Retina (tissue), 1 donor: ENCODE results near the gene KRTAP4-1.
"Not testable (repeated sequence)": the region's sequence is repeated elsewhere in the genome, so short reads cannot be mapped to it uniquely, and the experiment has no call there.

Experiments
- DNase-seq: peaks from one replicate; pipeline ENCODE4 v3.0.0-alpha.2; 2016

KRTAP4-1 gene

GRCh38 chr17:41184480-41184961 is at the start of gene KRTAP4-1:
Gene KRTAP4-1 (minus strand): TSS chr17:41184911. CDS start chr17:41184854, 57 bp downstream.
- no peak for DNase-seq

- DNase-seq, result not testable (repeated sequence)
Observed at GRCh38 chr17:41232399-41233105, 47.8 kb upstream of the KRTAP4-1 start, which contains the start of gene KRTAP9-3. Gene KRTAP9-3 (plus strand): TSS chr17:41232449. CDS start chr17:41232502, 53 bp downstream.

GRCh38 chr17:41231731-41232130 is 47.0 kb upstream of the KRTAP4-1 start:
- DNase-seq, result no peak

DNA sequence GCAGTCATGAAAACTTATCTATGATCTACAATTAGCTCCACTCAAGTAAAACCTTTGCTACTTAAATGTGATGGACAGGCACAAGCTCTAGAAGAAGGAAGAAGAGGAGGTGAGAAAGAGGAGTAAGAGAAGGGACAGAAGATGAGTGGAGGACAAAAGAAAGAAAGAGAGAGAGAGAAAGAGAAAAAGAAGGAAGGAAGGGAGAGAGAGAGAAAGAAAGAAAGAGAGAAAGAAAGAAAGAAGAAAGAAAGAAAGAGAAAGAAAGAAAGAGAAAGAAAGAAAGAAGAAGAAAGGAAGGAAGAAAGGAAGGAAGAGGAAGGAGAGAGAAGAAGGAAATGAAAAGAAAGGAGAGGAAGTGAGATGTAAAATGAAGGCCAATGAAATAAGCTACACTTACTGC is 45.4 kb upstream of the KRTAP4-1 start:
- no peak for DNase-seq

DNA sequence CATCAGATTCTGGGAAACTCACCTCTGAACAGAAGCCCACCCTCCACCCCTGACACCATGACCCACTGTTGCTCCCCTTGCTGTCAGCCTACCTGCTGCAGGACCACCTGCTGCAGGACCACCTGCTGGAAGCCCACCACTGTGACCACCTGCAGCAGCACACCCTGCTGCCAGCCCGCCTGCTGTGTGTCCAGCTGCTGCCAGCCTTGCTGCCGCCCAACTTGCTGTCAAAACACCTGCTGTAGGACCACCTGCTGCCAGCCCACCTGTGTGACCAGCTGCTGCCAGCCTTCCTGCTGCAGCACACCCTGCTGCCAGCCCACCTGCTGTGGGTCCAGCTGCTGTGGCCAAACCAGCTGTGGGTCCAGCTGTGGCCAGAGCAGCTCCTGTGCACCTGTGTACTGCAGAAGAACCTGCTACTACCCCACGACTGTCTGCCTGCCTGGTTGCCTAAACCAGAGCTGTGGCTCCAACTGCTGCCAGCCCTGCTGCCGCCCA is 41.9 kb upstream of the KRTAP4-1 start, which contains the start of gene KRTAP9-2:
Gene KRTAP9-2, plus strand, starts transcription at position 51 of the 498 bp plus-strand sequence. Its CDS starts 7 bp downstream, at position 58.
- DNase-seq, result not testable (repeated sequence)

GRCh38 chr17:41226051-41226450 is 41.3 kb upstream of the KRTAP4-1 start:
- no peak for DNase-seq

DNA sequence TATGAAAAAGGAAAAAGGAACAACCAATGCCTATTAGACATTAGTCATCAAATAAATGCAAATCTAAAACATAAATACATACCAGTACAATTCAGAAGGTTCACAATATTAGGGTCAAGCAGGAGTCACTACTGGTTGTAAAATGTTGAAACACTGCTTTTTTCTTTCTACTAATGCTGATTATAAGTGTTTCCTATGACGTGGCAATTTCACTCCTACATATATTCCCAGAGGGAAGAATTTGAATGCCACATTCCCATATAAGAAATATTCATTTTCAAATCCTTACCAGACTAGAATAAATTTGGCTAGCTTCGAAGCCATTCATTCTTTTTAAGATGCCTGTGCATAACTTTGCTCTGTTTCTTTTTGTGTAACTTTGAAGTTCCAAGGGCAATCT is 39.1 kb upstream of the KRTAP4-1 start:
- no peak for DNase-seq

GRCh38 chr17:41215681-41216080 is 31.0 kb upstream of the KRTAP4-1 start:
- DNase-seq, result no peak

DNA sequence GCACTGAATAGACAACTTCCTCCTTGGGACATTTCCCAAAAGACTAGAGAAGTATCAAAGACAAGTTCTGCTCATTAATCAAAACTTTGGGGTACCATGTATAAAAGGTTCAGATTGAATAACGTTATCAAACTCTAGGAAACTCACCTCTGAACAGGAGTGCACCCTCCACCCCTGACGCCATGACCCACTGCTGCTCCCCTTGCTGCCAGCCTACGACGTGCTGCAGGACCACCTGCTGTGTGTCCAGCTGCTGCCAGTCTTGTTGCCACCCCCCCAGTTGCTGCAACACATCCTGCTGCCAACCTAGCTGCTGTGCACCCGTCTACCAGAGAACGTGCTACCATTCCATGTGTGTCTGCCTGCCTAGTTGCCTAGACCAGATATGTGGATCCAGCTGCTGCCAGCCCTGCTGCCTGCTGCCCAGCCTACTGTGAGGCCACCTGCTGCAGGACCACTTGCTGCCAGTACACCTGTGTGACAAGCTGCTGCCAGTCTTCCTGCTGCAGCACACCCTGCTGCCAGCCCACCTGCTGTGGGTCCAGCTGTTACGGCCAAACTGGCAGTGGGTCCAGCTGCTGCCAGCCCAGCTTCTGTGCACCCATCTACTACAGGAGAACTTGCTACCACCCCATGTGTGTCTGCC is 27.9 kb upstream of the KRTAP4-1 start:
- DNase-seq, result no peak

GRCh38 chr17:41211845-41212466 is 27.2 kb upstream of the KRTAP4-1 start:
- DNase-seq, result no peak

DNA sequence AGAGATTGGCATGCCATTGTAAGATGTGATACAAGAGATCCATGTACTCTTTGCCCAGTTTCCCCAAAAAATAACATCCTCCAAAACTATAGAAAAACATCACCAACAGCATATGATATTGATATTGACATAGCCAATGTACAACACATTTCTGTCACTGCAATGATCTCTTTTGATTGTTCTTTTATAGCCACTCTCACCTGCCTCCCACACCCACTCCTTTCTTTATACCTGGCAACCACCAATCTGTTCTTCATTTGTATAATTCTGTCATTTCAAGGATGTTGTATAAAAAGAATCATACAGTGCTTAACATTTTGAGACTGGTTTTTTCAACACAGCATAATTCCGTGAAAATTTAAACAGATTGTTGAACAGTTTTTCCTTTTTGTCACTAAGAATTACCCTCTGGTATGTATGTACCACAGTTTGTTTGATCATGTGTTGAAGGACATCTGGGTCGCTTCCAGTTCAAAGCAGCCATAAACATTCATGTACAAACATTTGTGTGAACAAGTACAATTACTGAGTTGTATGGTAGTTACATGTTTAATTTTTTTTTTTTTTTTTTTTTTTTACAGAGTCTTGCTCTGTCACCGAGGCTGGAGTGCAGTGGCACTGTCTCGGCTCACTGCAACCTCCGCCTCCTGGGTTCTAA is 14.8 kb upstream of the KRTAP4-1 start:
- no peak for DNase-seq

GRCh38 chr17:41196068-41196467 is 11.4 kb upstream of the KRTAP4-1 start:
- no peak for DNase-seq

- no peak for DNase-seq
Observed at GRCh38 chr17:41190328-41190727, 5.6 kb upstream of the KRTAP4-1 start.

DNA sequence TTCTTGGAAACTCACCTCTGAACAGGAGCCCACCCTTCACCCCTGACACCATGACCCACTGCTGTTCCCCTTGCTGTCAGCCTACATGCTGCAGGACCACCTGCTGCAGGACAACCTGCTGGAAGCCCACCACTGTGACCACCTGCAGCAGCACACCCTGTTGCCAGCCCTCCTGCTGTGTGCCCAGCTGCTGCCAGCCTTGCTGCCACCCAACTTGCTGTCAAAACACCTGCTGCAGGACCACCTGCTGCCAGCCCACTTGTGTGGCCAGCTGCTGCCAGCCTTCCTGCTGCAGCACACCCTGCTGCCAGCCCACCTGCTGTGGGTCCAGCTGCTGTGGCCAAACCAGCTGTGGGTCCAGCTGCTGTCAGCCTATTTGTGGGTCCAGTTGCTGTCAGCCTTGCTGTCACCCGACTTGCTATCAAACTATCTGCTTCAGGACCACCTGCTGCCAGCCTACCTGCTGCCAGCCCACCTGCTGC is 5.2 kb upstream of the KRTAP4-1 start, which contains the start of gene KRTAP9-1:
Gene KRTAP9-1, plus strand, starts transcription at position 51 of the 482 bp plus-strand sequence. Its CDS starts 0 bp downstream, at position 51.
- DNase-seq, result not testable (repeated sequence)

- DNase-seq, result no peak
Observed at GRCh38 chr17:41186872-41187271, 2.2 kb upstream of the KRTAP4-1 start.

- no peak for DNase-seq
Observed at GRCh38 chr17:41185001-41185400, 290 bp upstream of the KRTAP4-1 start.

- DNase-seq, result no peak
Observed at GRCh38 chr17:41178843-41179616, 5.7 kb downstream of the KRTAP4-1 start.

DNA sequence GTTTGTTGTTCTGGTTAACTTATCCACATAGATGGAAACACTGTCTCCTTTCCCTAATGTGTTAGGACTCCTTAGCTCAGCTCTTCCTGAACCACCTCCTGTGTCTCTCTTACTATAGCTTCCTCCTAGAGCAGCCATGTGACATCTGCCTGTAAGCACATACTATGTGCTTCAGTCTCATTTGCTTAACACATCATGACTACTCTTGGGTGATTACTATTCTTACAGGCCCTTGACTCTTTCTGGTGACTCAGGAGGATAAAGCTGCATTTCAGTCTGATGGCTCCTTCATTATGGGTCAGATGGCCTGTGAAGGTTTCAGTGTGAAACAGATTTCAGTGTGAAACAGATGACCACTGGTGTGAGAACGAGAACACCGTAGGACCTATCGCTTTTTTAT is 6.4 kb downstream of the KRTAP4-1 start:
- DNase-seq, result no peak

GRCh38 chr17:41177727-41178271 is 6.9 kb downstream of the KRTAP4-1 start, which contains the start of gene KRTAP4-2:
Gene KRTAP4-2 (minus strand): TSS chr17:41178221. CDS start chr17:41178164, 57 bp downstream.
- DNase-seq, result no peak

GRCh38 chr17:41176744-41177387 is 7.8 kb downstream of the KRTAP4-1 start:
- no peak for DNase-seq

DNA sequence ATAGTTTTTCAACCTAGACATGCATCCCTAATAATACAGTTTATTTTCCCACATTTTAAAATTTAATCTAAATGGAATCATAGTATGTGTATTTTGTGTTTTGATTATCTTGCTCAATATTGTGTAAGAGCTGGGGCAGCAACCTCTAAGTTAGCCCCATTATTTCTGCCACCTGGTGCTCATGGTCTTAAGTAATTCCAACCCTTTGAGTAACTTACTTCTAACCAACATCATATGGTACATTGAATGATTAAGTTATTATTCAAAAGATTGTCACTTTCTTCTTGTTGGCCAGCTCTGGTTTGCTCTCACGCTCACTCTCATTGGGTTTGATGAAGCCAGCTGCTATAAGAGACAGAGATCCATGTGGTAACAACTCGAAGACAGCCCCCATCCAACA is 12.8 kb downstream of the KRTAP4-1 start:
- DNase-seq, result no peak
